Astrocyte of the spinal cord (primary cell): ENCODE data around the gene SNX20.

Experiments used
- DNase-seq: peaks from one replicate; pipeline ENCODE4 v3.0.0; 2011; ENCODE audit warnings: low read depth, low spot score
- H3K4me3 ChIP-seq: 2 replicates; pipeline ENCODE4 v1.5.1; 2011; ENCODE audit warnings: low read depth, mild to moderate bottlenecking, low read length, moderate library complexity
- in situ Hi-C: cut with HindIII; loops from 2 replicates; pipeline ENCODE4 v1.10.0; 2017; ENCODE audit warnings: low sequenced_read_pairs
- TF ChIP-seq, protein P1 (sequence below): IDR thresholded peaks from 2 replicates; pipeline ENCODE4 v1.5.1; 2012; ENCODE audit warnings: low read depth, mild to moderate bottlenecking, low read length, inconsistent platforms

Gene SNX20

DNA sequence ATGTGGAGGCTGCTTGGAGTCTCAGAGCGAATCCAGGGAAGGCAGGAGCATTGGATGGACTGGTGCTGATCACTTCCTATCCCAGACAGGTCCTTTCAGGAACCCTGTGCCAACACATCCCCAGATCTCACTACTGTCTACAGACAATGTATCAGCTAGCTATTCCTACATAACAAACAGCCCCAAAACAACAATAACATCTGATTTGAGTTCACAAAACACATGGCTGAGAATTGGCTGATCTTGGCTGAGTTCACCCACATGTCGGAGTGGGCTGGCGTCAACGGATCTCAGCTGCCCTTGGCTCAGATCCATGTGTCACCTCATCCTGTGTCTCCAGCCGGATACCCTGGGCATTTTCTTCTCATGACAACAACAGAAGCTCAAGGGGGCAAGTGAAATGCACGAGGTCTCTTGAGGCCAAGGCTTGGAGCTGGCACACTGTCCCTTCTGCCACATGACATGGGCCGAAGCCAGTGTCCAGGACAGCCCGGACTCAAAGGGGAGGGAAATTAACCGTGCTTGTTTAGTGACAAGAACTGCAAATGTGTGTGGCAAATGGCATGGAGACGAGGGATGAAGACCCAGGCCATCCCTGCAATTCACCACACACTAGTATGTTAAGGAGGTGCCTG lies 18.7 kb downstream of the SNX20 start:
- TF ChIP-seq, protein P1, sequence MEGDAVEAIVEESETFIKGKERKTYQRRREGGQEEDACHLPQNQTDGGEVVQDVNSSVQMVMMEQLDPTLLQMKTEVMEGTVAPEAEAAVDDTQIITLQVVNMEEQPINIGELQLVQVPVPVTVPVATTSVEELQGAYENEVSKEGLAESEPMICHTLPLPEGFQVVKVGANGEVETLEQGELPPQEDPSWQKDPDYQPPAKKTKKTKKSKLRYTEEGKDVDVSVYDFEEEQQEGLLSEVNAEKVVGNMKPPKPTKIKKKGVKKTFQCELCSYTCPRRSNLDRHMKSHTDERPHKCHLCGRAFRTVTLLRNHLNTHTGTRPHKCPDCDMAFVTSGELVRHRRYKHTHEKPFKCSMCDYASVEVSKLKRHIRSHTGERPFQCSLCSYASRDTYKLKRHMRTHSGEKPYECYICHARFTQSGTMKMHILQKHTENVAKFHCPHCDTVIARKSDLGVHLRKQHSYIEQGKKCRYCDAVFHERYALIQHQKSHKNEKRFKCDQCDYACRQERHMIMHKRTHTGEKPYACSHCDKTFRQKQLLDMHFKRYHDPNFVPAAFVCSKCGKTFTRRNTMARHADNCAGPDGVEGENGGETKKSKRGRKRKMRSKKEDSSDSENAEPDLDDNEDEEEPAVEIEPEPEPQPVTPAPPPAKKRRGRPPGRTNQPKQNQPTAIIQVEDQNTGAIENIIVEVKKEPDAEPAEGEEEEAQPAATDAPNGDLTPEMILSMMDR = no peak
- no peak overlapping the region for H3K4me3 ChIP-seq
- DNase-seq = no peak
- in situ Hi-C loops = no loop called here

DNA sequence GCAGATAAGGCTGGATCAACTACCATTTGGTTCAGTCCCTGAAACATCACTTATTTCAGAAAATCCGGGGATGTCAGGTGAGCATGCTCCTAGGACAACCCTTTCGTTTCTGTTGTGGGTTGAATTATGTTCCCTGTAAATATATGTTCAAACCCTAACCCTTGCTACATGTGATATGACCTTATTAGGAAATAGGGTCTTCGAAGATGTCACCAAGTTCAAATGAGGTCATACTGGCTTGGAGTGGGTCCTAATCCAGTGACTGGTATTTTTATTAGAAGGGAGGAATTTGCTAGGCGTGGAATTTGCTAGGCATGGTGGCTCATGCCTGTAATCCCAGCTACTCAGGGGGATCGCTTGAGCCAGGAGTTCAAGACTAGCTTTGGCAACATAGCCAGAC lies 21.3 kb downstream of the SNX20 start:
- H3K4me3 ChIP-seq = no peak overlapping the region
- TF ChIP-seq, protein P1 = no peak
- DNase-seq = no peak
- in situ Hi-C loops = no loop called here

DNA sequence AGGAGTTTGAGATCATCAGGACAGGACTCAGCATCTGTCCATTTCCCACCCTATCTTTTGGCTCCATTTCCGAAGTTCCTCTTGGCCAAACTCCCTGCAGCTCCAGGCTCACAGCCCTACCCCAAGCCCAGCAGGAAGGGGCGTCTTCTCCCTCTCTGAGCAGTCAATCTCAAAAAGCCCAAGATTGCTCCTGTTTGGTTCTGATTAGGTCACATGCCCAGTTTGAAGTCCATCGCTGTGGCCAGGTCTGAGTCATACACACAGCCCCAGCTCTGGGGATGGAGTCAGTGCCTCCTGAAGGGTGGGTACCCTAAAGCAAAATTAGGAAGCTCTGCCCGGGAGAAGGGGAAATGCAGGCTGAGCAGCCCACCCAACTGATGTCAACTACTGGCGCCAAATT lies 23.9 kb downstream of the SNX20 start:
- TF ChIP-seq, protein P1 = no peak
- no peak overlapping the region for H3K4me3 ChIP-seq
- no peak for DNase-seq
- in situ Hi-C loops = no loop called here

DNA sequence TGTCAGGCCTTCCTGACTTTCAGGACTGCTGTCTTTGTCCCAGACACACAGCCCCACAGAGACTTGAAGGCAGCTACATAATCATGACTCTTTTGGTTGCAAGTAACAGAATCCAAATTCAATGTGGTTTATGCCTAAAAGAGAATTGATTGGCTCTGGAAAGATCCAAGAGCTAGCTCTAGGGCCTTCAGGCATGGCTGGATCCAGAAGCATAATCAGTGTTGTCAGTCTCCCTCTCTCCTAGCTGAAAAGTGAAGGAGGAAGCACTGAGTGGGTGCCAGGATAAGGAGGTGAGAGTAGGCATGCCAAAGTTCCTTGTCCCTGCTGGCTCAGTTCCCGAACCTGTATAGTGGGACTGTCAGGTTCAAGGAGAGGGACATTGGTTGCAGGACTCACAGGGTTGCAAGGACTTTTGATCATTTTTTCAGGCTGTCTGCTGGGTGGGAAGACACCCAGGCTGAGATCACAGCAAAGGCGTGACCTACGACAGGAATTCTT lies 25.5 kb downstream of the SNX20 start:
- H3K4me3 ChIP-seq = no peak overlapping the region
- TF ChIP-seq, protein P1 = no peak
- DNase-seq = no peak
- in situ Hi-C loops = no loop called here

DNA sequence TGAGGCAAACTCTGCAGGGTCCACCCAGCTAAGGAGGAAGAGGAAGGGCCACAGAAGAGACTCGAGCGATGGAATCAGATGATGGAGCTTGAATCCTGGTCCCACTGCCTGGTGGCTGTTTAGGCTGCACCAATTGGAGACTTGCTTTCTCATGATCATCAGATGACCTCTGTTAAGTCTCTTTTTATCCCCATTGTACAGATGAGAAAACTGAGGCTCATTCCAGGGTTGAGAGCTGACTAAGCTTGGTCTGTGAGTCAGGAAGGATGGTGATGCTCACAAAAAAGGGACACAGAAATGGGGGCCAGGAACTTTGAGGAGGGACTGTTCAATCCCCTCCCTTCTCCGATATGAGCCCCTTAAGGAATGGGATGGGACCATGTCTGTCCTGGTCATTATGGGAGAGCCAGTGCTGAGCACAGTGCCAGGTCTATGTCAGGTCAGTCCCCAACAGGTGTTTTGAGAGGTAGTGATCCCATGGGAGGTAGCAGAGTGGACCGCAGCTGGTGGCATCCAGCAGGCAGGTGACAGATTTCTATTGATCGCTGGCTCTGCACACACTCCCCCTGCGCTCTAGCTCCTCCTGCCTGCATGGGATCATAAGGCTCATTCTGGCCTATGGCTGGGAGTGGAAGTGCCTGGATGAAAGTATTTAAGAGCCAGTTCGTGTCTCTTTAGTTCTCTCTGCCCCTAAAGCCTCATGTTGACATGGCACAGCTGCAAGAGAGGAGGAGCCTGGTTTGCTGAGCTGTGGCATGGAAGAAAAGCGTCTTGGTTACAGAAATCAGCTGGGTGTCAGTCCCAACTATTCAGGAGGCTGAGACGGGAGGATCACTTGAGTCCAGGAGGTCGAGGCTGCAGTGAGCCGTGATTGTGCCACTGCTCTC lies 27.2 kb downstream of the SNX20 start:
- in situ Hi-C loops = no loop called here

DNA sequence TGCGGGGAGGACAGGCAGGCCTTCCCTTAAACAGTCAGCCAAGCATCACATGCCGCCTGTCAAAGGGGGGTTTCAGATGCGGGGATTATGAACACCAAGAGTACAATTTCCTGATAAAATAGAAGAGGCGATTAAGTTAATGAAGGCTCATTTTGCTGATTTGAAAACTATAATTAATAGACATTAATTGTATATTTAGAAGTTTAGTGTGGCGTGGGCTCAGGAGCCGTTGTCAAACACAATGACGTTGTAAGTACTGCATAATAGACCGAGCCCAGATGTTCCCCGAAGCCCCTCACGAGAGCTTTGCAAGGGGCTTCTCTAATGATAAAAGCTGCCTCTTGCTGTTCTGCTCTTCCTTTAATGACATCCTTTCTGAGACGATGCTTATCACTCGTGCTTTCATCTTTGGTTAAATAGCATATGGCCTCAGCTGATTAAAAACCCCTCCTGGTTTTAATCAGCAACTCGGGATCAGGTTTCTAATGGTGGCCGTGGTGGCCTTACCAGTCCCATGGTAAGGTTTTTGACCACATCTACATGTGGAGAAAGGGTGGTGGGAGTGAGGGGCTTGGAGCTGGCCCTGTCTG lies 28.2 kb downstream of the SNX20 start:
- DNase-seq = no peak
- in situ Hi-C loops = no loop called here
- TF ChIP-seq, protein P1 = no peak

More for the DNA sequence above, 27.2 kb downstream of the SNX20 start:
- no peak overlapping the region for H3K4me3 ChIP-seq
- DNase-seq = no peak
- TF ChIP-seq, protein P1 = no peak

More for the DNA sequence above, 28.2 kb downstream of the SNX20 start:
- no peak overlapping the region for H3K4me3 ChIP-seq
